Vagina (tissue), 2 donors: ENCODE measurements around the gene LMX1B. TPM values are rescaled to one million over a fixed set of nuclear protein-coding genes. Genes with fewer than 3 reads are reported as not detected.

Experiments used
- DNase-seq, 2 donors: peaks; one replicate each; pipeline ENCODE4 v3.0.0-alpha.2; 2017; ENCODE audit errors: extremely low spot score in 2 of 2
- H3K27ac ChIP-seq: fragments of 200-600 bp; sonication (generic); one replicate; pipeline ENCODE4 v1.5.1; 2019
- H3K27me3 ChIP-seq: fragments of 200-600 bp; sonication (generic); one replicate; pipeline ENCODE4 v1.5.1; 2019
- H3K36me3 ChIP-seq, 2 donors: fragments of 200-600 bp; sonication (generic); one replicate each; pipeline ENCODE4 v1.5.1; 2017 to 2019
- H3K4me1 ChIP-seq: fragments of 200-600 bp; sonication (generic); one replicate; pipeline ENCODE4 v1.5.1; 2019
- H3K4me3 ChIP-seq, 2 donors: fragments of 200-600 bp; sonication (generic); 1 replicate in 1 of 2; 2 replicates in 1 of 2; pipeline ENCODE4 v1.5.1; 2016 to 2019
- H3K9me3 ChIP-seq: fragments of 200-600 bp; sonication (generic); one replicate; pipeline ENCODE4 v1.5.1; 2019
- CTCF ChIP-seq, 3 experiments: fragments of 450-650 bp in 2 of 3; fragments of 200-600 bp in 1 of 3; sonication (generic) in 1 of 3; IDR thresholded peaks; one replicate each; pipeline ENCODE4 v1.5.1; 2017 to 2019; ENCODE audit warnings: antibody characterized with exemption in 3 of 3, mild to moderate bottlenecking in 2 of 3, moderate library complexity in 2 of 3
- POLR2A ChIP-seq, 2 donors: fragments of 450-650 bp; IDR thresholded peaks; one replicate each; pipeline ENCODE4 v1.6.1; 2017; ENCODE audit warnings: antibody characterized with exemption in 2 of 2, mild to moderate bottlenecking in 2 of 2, moderate library complexity in 2 of 2
- POLR2AphosphoS5 ChIP-seq, 2 donors: sonication (generic); formaldehyde crosslinking; IDR thresholded peaks; one replicate each; pipeline ENCODE4 v1.9.0; 2017; ENCODE audit warnings: antibody characterized with exemption in 2 of 2, mild to moderate bottlenecking in 2 of 2, low read depth in 1 of 2; ENCODE audit not compliant: insufficient read depth in 1 of 2
- intact Hi-C: fragments of 100-400 bp; cut with DNase I; formaldehyde crosslinking; loops from one replicate; pipeline ENCODE4 v1.15.1; 2023
- total RNA-seq: library from RNA; depleted of rRNA; stranded (reverse); fragments of >200 nt; gene quantifications from one replicate; pipeline ENCODE4 v1.2.3, GENCODE V29; 2016

The LMX1B gene
- total RNA-seq, 1 donor from 2014 or later, result not detected

- no peaks in the 10 kb centered on the region for H3K36me3 ChIP-seq
- peaks cover 18% of the 10 kb centered on the region for H3K4me1 ChIP-seq
- H3K27ac ChIP-seq, result no peak overlapping the region
- TF ChIP-seq CTCF (IDR thresholded peaks at IDR 0.05) (no peak), POLR2AphosphoS5 (IDR thresholded peaks at IDR 0.05; ENCODE audit: insufficient read depth in 1 of 2, low read depth in 1 of 2) (no peak), POLR2A (IDR thresholded peaks at IDR 0.05) (no peak)
- no peak for DNase-seq
- H3K4me3 ChIP-seq, result no peak overlapping the region
- peaks cover 36% of the 10 kb centered on the region for H3K27me3 ChIP-seq
- H3K9me3 ChIP-seq, result no peaks in the 10 kb centered on the region
- intact Hi-C loops, result loop anchor here (5.0 kb wide), 1 partner anchor 1768 kb away; no protein-coding TSS in a partner anchor
Observed at GRCh38 chr9:126619361-126620135, 5.8 kb downstream of the LMX1B start.

GRCh38 chr9:126620478-126620877 is 6.8 kb downstream of the LMX1B start:
- intact Hi-C loops, result no loop called here
- H3K27me3 ChIP-seq, result peaks cover 34% of the 10 kb centered on the region

GRCh38 chr9:126621061-126621918 is 7.6 kb downstream of the LMX1B start:
- TF ChIP-seq POLR2A (IDR thresholded peaks at IDR 0.05) (no peak), CTCF (IDR thresholded peaks at IDR 0.05) (no peak), POLR2AphosphoS5 (IDR thresholded peaks at IDR 0.05; ENCODE audit: insufficient read depth in 1 of 2, low read depth in 1 of 2) (no peak)
- no peak for DNase-seq
- H3K27me3 ChIP-seq, result peaks cover 34% of the 10 kb centered on the region
- H3K27ac ChIP-seq, result no peak overlapping the region
- peaks cover 35% of the 10 kb centered on the region for H3K4me1 ChIP-seq
- intact Hi-C loops, result no loop called here
- no peaks in the 10 kb centered on the region for H3K36me3 ChIP-seq
- no peaks in the 10 kb centered on the region for H3K9me3 ChIP-seq
- no peak overlapping the region for H3K4me3 ChIP-seq

More at GRCh38 chr9:126620478-126620877, 6.8 kb downstream of the LMX1B start:
- Histone ChIP-seq H3K27ac (no peak overlapping the region), H3K4me1 (peaks cover 27% of the 10 kb centered on the region), H3K36me3 (no peaks in the 10 kb centered on the region), H3K4me3 (no peak overlapping the region), H3K9me3 (no peaks in the 10 kb centered on the region)
- no peak for TF ChIP-seq CTCF (IDR thresholded peaks at IDR 0.05)
- TF ChIP-seq POLR2AphosphoS5 (IDR thresholded peaks at IDR 0.05; ENCODE audit: insufficient read depth in 1 of 2, low read depth in 1 of 2), result no peak
- no peak for TF ChIP-seq POLR2A (IDR thresholded peaks at IDR 0.05)
- DNase-seq, result no peak

- Histone ChIP-seq H3K4me3 (no peak overlapping the region), H3K9me3 (no peaks in the 10 kb centered on the region), H3K27me3 (peaks cover 38% of the 10 kb centered on the region), H3K27ac (no peak overlapping the region), H3K4me1 (peaks cover 41% of the 10 kb centered on the region), H3K36me3 (no peaks in the 10 kb centered on the region)
- DNase-seq, result no peak
- TF ChIP-seq CTCF (IDR thresholded peaks at IDR 0.05) (no peak), POLR2AphosphoS5 (IDR thresholded peaks at IDR 0.05; ENCODE audit: insufficient read depth in 1 of 2, low read depth in 1 of 2) (no peak), POLR2A (IDR thresholded peaks at IDR 0.05) (no peak)
- intact Hi-C loops, result no loop called here
Observed at GRCh38 chr9:126621919-126622735, 8.4 kb downstream of the LMX1B start.
